H7 (cell line): Measurements from ENCODE around the gene FBXL16. TPM values are rescaled to one million over a fixed set of nuclear protein-coding genes. Genes with fewer than 3 reads are reported as not detected.

ENCODE experiments used
- DNase-seq: peaks from one replicate; pipeline ENCODE4 v3.0.0; 2012
- H3K27me3 ChIP-seq: 2 replicates; pipeline ENCODE4 v1.6.0; 2011; ENCODE audit warnings: mild to moderate bottlenecking, low read length; ENCODE audit not compliant: control insufficient read depth, insufficient read depth
- H3K36me3 ChIP-seq: replicated peaks from 2 replicates; pipeline ENCODE4 v1.5.1; 2011; ENCODE audit warnings: low read length; ENCODE audit not compliant: control insufficient read depth, insufficient read depth
- H3K4me3 ChIP-seq: 2 replicates; pipeline ENCODE4 v1.5.1; 2011; ENCODE audit warnings: low read depth, mild to moderate bottlenecking, control low read depth, low read length, moderate library complexity; ENCODE audit not compliant: insufficient read depth
- total RNA-seq: library from RNA; depleted of rRNA; stranded (reverse); fragments of >200 nt; shearing (Covaris generic); gene quantifications from 2 replicates; pipeline ENCODE4 v1.2.3, GENCODE V29; 2014

FBXL16 gene
- total RNA-seq, 1 experiment from 2014 or later, result 2.8 TPM

DNA sequence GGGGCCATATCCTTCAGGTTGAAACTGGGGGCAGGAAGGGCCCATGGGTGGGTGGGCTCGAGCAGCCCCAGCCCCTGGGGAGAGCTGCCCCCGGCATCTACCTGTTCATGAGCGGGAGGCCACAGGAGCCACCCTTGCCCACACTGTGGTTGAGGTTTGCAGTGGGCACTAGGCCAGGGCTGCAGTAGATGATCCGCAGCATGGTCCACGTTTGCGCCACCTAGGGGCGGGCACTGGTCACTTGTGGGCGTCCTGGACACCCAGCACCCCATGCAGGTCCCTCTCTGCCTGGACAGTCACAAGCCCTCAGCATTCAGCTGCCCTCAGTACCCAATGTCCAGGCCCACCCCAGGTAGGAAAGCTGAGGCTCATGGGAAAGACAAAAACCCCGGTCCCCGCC lies 19.6 kb downstream of the FBXL16 start:
- DNase-seq, result peak; percentile 84
- Histone ChIP-seq H3K36me3 (peaks cover 11% of the 10 kb centered on the region), H3K4me3 (no peak overlapping the region), H3K27me3 (peaks cover 2% of the 10 kb centered on the region)

DNA sequence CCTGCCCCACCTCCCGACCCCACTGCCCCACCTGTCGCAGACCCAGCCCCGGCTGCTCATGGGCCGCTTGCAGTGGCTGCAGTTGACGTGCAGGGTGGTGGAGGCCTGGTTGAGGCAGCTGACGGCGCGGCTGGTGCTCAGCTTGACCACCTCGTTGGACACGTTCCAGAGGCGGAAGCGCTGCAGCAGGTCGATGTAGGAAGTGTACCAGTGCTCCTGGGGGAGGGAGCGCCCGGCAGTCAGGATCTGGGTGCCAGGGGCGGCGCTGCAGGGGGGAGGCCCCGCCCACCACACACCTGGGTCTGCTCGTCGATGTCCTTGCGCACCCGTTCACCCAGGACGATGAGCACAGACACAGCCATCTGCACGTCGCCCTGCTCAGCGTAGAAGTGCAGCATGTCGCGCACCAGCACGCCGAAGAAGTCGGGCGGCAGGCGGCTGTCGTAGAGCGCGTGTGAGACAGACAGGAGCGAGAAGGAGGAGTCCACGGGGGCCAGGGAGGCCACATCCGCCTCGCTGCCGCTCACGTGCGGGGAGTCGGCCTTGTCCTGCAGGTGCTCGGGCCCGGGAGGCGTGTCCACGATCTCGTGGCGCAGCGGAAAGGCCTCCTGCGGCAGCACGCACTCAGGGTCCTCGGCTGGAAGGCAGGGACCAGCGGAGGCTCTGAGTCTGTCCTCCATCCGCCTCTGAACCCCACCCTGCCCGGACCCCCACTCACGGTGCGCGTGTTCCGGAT lies 20.5 kb downstream of the FBXL16 start:
- H3K27me3 ChIP-seq, result no peaks in the 10 kb centered on the region
- H3K4me3 ChIP-seq, result no peak overlapping the region
- H3K36me3 ChIP-seq, result peaks cover 11% of the 10 kb centered on the region
- no peak for DNase-seq

DNA sequence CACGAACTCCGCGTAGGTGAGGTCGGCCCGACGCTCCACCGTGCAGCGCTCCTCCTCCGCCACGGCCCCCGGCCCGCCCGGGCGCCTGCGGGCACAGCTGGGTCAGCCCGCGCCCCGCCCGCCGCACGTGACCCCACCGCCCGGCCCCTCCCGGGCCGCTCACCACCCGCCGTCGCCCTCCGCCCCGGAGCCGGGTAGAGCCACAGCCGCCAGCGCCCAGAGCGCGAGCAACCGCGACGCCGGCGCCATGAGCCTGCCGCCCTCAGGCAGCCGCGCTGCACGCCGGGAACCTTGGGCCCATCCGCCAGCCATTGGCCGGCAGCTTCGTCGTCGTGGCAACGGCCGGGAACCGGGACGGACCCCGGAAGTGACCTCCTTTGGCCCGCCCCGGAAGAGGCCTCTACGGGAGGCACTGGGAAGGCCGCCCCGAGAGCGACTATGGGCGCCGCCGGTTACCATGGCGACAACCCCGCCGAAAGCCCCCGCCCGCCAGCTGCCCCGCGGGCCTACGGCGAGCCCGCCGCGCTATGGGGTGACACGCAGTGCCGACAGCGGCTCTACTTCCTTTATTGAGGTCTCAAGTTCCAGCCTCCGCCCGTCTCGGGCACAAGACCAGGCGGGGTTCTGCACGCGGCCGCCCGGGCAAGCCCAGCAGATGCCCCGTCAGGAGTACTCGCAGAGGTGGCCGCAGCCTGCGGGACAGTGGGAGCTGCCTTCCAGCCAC lies 21.4 kb downstream of the FBXL16 start, which contains the start of gene JMJD8:
JMJD8 (minus strand) TSS at position 264 of the 724 bp plus-strand sequence; CDS start at position 249, 15 bp downstream.
- peak; percentile 99 for DNase-seq
- Histone ChIP-seq H3K27me3 (no peaks in the 10 kb centered on the region), H3K4me3 (peak within 1 kb of the TSS; percentile 87), H3K36me3 (peaks cover 11% of the 10 kb centered on the region)

DNA sequence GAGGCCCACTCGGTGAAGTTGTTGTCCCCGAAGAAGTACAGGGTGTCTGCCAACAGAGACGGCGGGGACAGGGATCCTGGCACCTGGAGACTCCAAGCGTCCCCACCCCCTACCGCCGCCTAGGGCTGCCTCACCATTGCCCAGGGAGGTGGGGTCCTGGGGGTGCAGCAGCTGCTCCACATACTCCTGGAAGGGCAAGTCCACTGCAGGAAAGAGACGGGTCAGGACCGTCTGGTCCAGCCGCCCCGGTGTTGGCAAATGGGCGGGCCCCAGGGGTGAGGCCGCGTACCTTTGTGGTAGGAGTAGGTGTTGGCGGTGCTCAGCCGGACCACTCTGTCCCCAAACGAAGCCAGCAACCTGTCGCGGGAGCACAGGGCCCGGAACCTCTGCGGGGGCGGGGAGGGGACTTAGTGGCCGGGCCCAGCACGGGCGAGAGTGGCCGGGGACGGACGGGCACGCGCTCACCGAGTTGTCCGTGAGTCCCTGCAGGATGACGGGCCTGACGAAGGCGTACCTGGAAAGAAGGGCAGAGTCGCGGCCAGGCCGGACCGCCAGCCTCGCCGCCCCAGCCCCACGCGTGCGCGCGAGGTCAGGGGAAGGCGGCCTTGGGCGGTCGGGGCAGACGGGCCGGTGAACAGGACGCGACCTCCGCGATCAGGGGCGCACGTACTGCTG lies 22.1 kb downstream of the FBXL16 start:
- DNase-seq, result peak; percentile 77
- peaks cover 11% of the 10 kb centered on the region for H3K36me3 ChIP-seq
- H3K4me3 ChIP-seq, result peak overlapping the region; percentile 87
- H3K27me3 ChIP-seq, result no peaks in the 10 kb centered on the region

DNA sequence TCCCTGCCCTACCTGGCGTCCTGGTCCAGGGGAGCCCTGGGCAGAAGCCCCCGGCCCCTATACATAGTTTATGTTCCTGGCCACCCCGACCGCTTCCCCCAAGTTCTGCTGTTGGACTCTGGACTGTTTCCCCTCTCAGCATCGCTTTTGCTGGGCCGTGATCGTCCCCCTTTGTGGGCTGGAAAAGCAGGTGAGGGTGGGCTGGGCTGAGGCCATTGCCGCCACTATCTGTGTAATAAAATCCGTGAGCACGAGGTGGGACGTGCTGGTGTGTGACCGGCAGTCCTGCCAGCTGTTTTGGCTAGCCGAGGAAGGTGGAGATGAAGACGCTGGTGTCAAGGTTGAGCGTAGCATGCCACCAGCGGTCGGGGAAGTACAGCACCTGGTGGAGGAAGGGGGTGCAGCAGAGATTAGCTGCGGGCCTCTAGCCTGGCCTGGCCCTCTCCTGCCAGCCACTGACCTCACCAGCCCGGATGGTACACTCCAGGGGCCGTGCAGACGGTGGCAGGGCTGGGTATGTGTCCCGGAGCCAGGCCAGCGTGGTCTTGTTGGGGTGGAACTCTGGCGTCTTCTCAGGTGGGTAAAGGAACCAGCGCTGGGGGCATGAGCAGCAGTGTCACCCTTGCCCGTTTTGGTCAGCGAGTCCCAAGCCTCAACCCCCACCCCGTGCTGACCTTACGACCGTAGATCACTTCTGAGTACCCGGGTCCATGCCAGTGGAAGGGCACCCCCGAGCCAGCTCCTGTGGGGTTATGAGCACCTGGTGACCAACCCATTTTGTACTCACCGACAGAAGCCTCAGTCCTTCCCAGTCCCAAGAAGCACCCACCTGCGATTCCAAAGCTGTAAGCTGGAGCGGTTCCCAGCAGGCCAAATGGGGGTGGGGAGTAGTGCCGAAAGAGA lies 22.9 kb downstream of the FBXL16 start:
- peak; percentile 57 for DNase-seq
- no peaks in the 10 kb centered on the region for H3K27me3 ChIP-seq
- H3K4me3 ChIP-seq, result peak overlapping the region; percentile 87
- H3K36me3 ChIP-seq, result peaks cover 11% of the 10 kb centered on the region

DNA sequence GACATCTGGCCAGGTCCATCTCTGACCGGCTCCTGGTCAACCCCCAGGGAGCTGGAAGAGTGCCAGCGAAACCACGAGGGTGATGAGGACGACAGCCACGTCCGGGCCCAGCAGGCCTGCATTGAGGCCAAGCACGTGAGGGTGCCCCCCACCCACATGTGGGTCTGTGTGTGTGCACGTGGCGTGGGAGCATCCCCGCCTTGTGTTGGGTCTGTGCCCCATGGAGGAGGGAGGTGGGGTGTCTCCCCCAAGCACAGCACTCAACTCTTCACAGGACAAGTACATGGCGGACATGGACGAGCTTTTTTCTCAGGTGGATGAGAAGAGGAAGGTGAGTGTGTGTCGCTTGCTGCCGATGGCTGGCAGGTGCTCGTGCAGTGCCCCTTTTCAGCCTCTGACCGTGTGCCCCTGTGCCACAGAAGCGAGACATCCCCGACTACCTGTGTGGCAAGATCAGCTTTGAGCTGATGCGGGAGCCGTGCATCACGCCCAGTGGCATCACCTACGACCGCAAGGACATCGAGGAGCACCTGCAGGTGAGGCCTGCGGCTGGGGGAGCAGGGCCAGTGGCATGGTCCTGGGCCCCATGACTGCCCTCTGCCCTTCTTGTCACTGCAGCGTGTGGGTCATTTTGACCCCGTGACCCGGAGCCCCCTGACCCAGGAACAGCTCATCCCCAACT lies 23.7 kb downstream of the FBXL16 start:
- no peak for DNase-seq
- H3K27me3 ChIP-seq, result no peaks in the 10 kb centered on the region
- no peak overlapping the region for H3K4me3 ChIP-seq
- peaks cover 11% of the 10 kb centered on the region for H3K36me3 ChIP-seq

DNA sequence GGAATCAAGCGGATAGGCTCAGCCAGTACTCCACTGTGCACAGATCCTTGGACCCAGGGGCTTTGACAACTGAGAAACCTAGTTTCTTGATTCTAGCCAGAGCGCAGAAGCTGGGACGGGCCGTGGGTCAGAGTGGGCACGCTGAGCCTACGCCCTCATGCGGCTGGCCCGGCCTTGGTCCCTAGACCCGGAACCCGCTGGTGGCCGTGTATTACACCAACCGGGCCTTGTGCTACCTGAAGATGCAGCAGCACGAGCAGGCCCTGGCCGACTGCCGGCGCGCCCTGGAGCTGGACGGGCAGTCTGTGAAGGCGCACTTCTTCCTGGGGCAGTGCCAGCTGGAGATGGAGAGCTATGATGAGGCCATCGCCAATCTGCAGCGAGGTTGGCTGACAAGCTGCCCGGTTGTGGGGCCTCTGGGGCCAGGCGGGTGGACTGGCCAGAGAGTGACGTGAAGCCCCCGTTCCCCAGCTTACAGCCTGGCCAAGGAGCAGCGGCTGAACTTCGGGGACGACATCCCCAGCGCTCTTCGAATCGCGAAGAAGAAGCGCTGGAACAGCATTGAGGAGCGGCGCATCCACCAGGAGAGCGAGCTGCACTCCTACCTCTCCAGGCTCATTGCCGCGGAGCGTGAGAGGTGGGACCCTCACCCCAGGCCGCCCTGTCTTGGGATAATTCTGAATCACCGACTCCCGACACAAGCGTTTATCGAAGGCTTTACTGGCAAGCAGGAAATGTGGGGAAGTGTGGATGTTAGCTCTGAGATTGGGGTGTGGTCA lies 24.4 kb downstream of the FBXL16 start:
- H3K4me3 ChIP-seq, result peak overlapping the region; percentile 90
- peak; percentile 73 for DNase-seq
- no peaks in the 10 kb centered on the region for H3K27me3 ChIP-seq
- H3K36me3 ChIP-seq, result peaks cover 11% of the 10 kb centered on the region

DNA sequence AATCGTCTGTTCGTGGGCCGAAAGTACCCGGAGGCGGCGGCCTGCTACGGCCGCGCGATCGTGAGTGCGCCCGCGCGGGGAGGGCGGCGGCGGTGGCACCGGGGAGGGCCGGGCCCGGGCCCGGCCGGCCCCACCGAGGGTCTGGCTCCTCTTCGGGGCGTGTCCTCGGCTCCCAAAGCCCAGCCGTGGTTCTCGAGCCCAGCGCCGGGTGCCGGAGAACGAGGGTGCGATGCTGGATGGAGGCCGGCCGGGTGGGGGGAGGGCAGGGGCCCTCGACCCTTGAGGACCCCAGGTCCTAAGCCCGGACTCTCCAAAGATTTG lies 25.0 kb downstream of the FBXL16 start:
- Histone ChIP-seq H3K27me3 (no peaks in the 10 kb centered on the region), H3K4me3 (peak overlapping the region; percentile 90), H3K36me3 (peaks cover 11% of the 10 kb centered on the region)
- peak; percentile 73 for DNase-seq

DNA sequence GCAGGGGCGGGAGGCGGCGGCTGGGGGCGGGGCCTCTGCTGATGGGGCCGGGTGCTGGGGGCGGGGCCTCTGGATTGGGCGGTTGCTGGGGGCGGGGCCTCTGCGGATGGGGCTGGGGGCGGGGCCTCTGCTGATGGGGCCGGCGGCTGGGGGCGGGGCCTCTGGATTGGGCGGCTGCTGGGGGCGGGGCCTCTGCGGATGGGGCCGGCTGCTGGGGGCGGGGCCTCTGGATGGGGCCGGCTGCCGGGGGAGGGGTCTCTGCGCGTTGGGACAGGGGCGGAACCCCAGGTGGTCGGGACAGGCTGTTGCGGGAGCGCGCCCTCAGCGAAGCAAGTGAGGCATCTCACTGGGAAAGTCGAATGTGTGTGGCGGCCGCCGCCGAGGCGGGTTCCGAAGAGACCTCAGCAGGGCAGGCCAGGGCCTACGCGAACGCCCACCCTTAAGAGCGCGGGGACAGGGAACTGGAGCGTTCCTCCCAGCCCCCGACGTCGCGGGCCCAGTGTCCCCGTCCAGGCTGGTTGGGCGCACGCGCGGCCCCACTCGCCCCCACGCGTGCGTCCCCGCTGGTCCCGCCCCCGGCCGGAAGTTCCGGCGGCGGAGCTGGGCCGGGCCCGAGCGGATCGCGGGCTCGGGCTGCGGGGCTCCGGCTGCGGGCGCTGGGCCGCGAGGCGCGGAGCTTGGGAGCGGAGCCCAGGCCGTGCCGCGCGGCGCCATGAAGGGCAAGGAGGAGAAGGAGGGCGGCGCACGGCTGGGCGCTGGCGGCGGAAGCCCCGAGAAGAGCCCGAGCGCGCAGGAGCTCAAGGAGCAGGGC lies 25.6 kb downstream of the FBXL16 start, which contains the start of gene STUB1:
STUB1 (plus strand) TSS at position 597 of the 811 bp plus-strand sequence; CDS start at position 713, 116 bp downstream.
- DNase-seq, result peak; percentile 99
- Histone ChIP-seq H3K36me3 (peaks cover 11% of the 10 kb centered on the region), H3K4me3 (peak within 1 kb of the TSS; percentile 90), H3K27me3 (no peaks in the 10 kb centered on the region)

DNA sequence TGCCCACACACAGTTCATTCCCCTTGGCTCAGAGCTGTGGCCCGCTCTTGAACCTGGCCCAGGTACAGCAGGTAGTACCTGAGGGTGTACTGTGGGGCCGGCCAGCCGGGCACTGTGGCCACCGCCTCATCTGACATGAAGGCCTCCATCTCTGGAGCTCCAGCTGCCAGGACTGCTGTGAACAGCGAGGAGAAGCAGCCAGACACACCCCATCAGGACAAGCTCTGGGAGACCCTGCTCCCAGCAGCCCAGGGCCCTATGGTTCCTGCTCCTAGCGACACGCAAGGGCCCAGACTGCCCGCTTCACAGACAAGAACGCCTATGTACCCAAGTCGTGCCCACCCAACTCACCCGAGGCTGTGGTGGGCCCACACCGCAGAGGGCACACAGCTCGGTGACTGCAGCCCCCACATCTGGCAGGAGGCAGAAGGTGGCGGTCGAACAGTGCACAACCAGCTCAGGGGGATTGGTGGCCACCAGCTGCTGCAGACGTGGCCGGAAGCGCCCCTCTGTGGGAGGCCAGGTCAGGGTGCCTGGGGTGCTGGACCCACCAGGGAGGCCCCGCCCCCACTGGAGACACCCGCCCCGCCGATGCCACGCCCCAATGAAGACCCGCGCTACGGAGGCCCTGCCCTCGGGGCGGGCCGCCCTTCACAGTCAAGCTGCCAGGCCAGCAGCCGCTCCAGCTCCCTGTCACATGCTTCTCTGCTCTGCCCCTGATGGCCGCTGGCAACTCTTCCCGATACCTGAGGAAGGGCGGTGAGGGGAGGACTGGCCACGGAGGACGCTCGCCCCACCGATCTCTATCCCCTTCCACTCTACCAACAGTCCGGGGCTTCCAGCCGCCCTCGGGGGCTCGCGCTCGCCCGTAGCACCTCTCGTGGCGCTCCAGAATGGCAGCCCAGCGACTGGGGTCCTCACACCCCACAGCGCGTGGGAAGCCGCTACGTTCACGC lies 26.5 kb downstream of the FBXL16 start:
- Histone ChIP-seq H3K36me3 (peaks cover 11% of the 10 kb centered on the region), H3K4me3 (peak overlapping the region; percentile 65), H3K27me3 (no peaks in the 10 kb centered on the region)
- peak; percentile 91 for DNase-seq

DNA sequence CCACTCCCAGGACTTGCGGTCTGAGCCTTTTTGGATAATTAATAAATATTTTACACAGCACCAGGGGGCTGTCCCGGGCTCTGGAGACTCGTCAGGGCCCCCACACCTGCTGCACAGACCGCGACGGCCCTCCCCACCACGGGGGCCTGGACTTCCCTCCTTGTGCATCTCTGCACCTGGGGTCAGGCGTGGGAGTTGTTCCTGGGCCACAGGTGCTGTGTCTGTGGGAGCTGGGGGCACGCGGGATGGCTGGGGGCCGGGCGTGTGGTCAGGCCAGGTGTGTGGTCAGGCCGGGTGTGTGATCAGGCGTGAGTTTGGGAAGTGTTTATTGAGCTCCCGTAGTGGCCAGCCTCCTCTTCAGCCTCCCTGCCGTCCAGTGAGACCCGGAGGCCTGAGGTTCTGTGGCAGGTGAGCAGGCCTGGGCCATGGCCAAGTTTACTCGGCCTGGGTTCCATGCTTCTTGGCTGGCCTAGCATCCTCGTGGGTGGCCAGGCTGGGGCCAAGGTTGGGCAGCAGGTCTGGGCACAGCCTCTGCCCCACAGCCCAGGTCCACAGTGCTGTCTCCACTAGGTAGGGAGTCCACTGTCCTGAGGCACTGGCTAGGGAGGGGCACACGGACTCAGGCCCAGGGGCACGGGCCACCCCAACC lies 27.3 kb downstream of the FBXL16 start:
- H3K36me3 ChIP-seq, result peaks cover 11% of the 10 kb centered on the region
- H3K27me3 ChIP-seq, result no peaks in the 10 kb centered on the region
- H3K4me3 ChIP-seq, result no peak overlapping the region
- no peak for DNase-seq
